HepG2 (cell line): ENCODE data around the gene GRAMD1B. TPM values are rescaled to one million over a fixed set of nuclear protein-coding genes. Genes with fewer than 3 reads are reported as not detected.

ENCODE experiments used
- ATAC-seq: fragments of 200-7000 bp; cut with Tn5 transposase; 3 replicates; pipeline ENCODE4 v1.9.1; 2020; ENCODE audit warnings: mild to moderate bottlenecking, moderate library complexity
- BruUV-seq: library from RNA; stranded (reverse); fragments of 400-500 nt; replicated peaks from 2 replicates; lab custom pipeline; 2021; lab: Mats Ljungman, UMichigan
- CTCF ChIA-PET: fragments of 300-600 bp; formaldehyde crosslinking; extraction: SDS; loops from one replicate; lab custom pipeline; 2021; ENCODE audit warnings: low total read pairs, inconsistent platforms, low intra/inter-chr PET ratio; lab: Yijun Ruan, JAX
- POLR2A ChIA-PET: fragments of 350-600 bp; sonication (Branson Sonifier 250); formaldehyde crosslinking; loops from one replicate; lab custom pipeline; 2020; ENCODE audit warnings: antibody characterized with exemption, inconsistent platforms; lab: Yijun Ruan, JAX
- DNase-seq: peaks from one replicate; pipeline ENCODE4 v3.0.0-alpha.2; 2015; ENCODE audit warnings: low spot score
- FAIRE-seq: peaks from 3 replicates; lab custom pipeline; 2011; peaks lifted over from hg19 to GRCh38; lab: Jason Lieb, UNC
- H2AFZ ChIP-seq: one replicate; pipeline ENCODE4 v1.6.1; 2011; ENCODE audit warnings: low read length, inconsistent platforms
- H3K27ac ChIP-seq: fragments of 300-600 bp; 3 replicates; pipeline ENCODE4 v1.8.0; 2011; ENCODE audit warnings: mixed run types, mild to moderate bottlenecking, mixed read lengths, low read length, inconsistent platforms; ENCODE audit not compliant: insufficient read depth; ENCODE audit errors: extremely low read length
- H3K27me3 ChIP-seq, 2 experiments: fragments of 200-600 bp in 1 of 2; 2 replicates in 1 of 2; 3 replicates in 1 of 2; pipeline versions ENCODE4 v1.6.0 to v1.8.0; 2011; ENCODE audit warnings: low read length in 2 of 2, mild to moderate bottlenecking in 2 of 2, moderate library complexity in 2 of 2, inconsistent platforms in 1 of 2; ENCODE audit not compliant: insufficient read depth in 2 of 2, control insufficient read depth in 1 of 2
- H3K36me3 ChIP-seq, 2 experiments: fragments of 200-600 bp in 1 of 2; replicated peaks in 1 of 2; 2 replicates in 1 of 2; 3 replicates in 1 of 2; pipeline versions ENCODE4 v1.5.1 to v1.8.0; 2011; ENCODE audit warnings: low read length in 2 of 2, inconsistent platforms in 1 of 2; ENCODE audit not compliant: insufficient read depth in 2 of 2, control insufficient read depth in 1 of 2
- H3K4me1 ChIP-seq: 2 replicates; pipeline ENCODE4 v1.5.1; 2012; ENCODE audit warnings: low read length, inconsistent platforms; ENCODE audit not compliant: insufficient read depth
- H3K4me2 ChIP-seq: 2 replicates; pipeline ENCODE4 v1.6.0; 2011; ENCODE audit warnings: low read depth, low read length, inconsistent platforms
- H3K4me3 ChIP-seq, 3 experiments: fragments of 200-600 bp in 1 of 3; sonication (generic), shearing (Covaris generic) in 1 of 3; replicated peaks in 1 of 3; 2 replicates each; pipeline ENCODE4 v1.5.1; 2011 to 2016; ENCODE audit warnings: low read length in 3 of 3, inconsistent platforms in 2 of 3, low read depth in 2 of 3, mild to moderate bottlenecking in 2 of 3, control low read depth in 1 of 3, mixed read lengths in 1 of 3; ENCODE audit not compliant: insufficient read depth in 1 of 3
- H3K79me2 ChIP-seq: one replicate; pipeline ENCODE4 v1.6.1; 2011; ENCODE audit warnings: low read length, inconsistent platforms; ENCODE audit not compliant: insufficient read depth
- H3K9ac ChIP-seq: 2 replicates; pipeline ENCODE4 v1.6.0; 2011; ENCODE audit warnings: mild to moderate bottlenecking, low read depth, low read length, inconsistent platforms; ENCODE audit not compliant: insufficient read depth
- H3K9me3 ChIP-seq: 2 replicates; pipeline ENCODE4 v1.5.1; 2012; ENCODE audit warnings: mild to moderate bottlenecking, low read length
- H4K20me1 ChIP-seq: 2 replicates; pipeline ENCODE4 v1.6.0; 2011; ENCODE audit warnings: inconsistent platforms, mild to moderate bottlenecking, low read length, moderate library complexity; ENCODE audit not compliant: insufficient read depth
- AHDC1 ChIP-seq: sonication (generic); formaldehyde crosslinking; IDR thresholded peaks from 2 replicates; pipeline ENCODE4 v1.5.1; 2020; ENCODE audit warnings: mild to moderate bottlenecking, missing genetic modification reagents, borderline replicate concordance
- CHD2 ChIP-seq: IDR thresholded peaks from 2 replicates; pipeline ENCODE4 v1.6.1; 2011; ENCODE audit warnings: low read depth, low read length, improper control_type of control experiment
- CREBL2 ChIP-seq: sonication (generic); formaldehyde crosslinking; IDR thresholded peaks from 2 replicates; pipeline ENCODE4 v1.8.1; 2023; ENCODE audit warnings: missing genetic modification reagents, mild to moderate bottlenecking, borderline replicate concordance
- FOXK1 ChIP-seq: sonication (generic); formaldehyde crosslinking; IDR thresholded peaks from 2 replicates; pipeline ENCODE4 v1.4.0; 2020; ENCODE audit warnings: low read depth, missing genetic modification reagents, borderline replicate concordance
- HMGXB4 ChIP-seq, 2 experiments: sonication (generic) in 1 of 2; formaldehyde crosslinking in 1 of 2; IDR thresholded peaks; 2 replicates each; pipeline versions ENCODE4 v1.4.0 to v1.6.1; 2018 to 2020; ENCODE audit warnings: missing genetic modification reagents in 2 of 2, borderline replicate concordance in 1 of 2, low read depth in 1 of 2, mild to moderate bottlenecking in 1 of 2, missing biosample characterization in 1 of 2
- SETDB1 ChIP-seq: sonication (generic); formaldehyde crosslinking; IDR thresholded peaks from 2 replicates; pipeline ENCODE4 v1.5.1; 2020; ENCODE audit warnings: missing genetic modification reagents, mild to moderate bottlenecking, borderline replicate concordance
- ZBTB1 ChIP-seq: sonication (generic); formaldehyde crosslinking; IDR thresholded peaks from 2 replicates; pipeline ENCODE4 v1.4.0; 2020; ENCODE audit warnings: missing genetic modification reagents, borderline replicate concordance
- ZGPAT ChIP-seq: IDR thresholded peaks from 2 replicates; pipeline ENCODE4 v1.6.1; 2016; ENCODE audit warnings: mild to moderate bottlenecking
- ZNF34 ChIP-seq: sonication (generic); formaldehyde crosslinking; IDR thresholded peaks from 2 replicates; pipeline ENCODE4 v1.4.0; 2020; ENCODE audit warnings: mild to moderate bottlenecking, missing genetic modification reagents, borderline replicate concordance
- ZNF552 ChIP-seq: sonication (generic); formaldehyde crosslinking; IDR thresholded peaks from 2 replicates; pipeline ENCODE4 v1.9.0; 2022; ENCODE audit warnings: missing genetic modification reagents, mild to moderate bottlenecking, borderline replicate concordance
- ZNF598 ChIP-seq: sonication (generic); formaldehyde crosslinking; IDR thresholded peaks from 2 replicates; pipeline ENCODE4 v1.5.1; 2020; ENCODE audit warnings: mild to moderate bottlenecking, missing genetic modification reagents, borderline replicate concordance
- ZNF724P ChIP-seq: sonication (generic); formaldehyde crosslinking; IDR thresholded peaks from 2 replicates; pipeline ENCODE4 v1.8.0; 2022; ENCODE audit warnings: missing genetic modification reagents, borderline replicate concordance
- ZNF780A ChIP-seq: sonication (generic); formaldehyde crosslinking; IDR thresholded peaks from 2 replicates; pipeline ENCODE4 v1.8.0; 2022; ENCODE audit warnings: mild to moderate bottlenecking, missing genetic modification reagents, moderate library complexity
- ZSCAN30 ChIP-seq: sonication (generic); formaldehyde crosslinking; IDR thresholded peaks from 2 replicates; pipeline ENCODE4 v1.5.0; 2020; ENCODE audit warnings: mild to moderate bottlenecking, missing genetic modification reagents
- WGBS: methylation state at CpG from one replicate; pipeline ENCODE4 v1.1.6; 2017; ENCODE audit warnings: low lambda C conversion rate; 5-methylcytosine and 5-hydroxymethylcytosine counted together
- in situ Hi-C: cut with HindIII; loops from 2 replicates; pipeline ENCODE4 v1.10.0; 2017; ENCODE audit warnings: low pct_unique_long_range_greater_than_20kb; ENCODE audit not compliant: extremely low pct_ligation_motif_present
- intact Hi-C: fragments of 100-400 bp; cut with micrococcal nuclease; formaldehyde crosslinking; loops from one replicate; pipeline ENCODE4 v1.10.0; 2022; ENCODE audit not compliant: unreplicated experiment
- polyA plus RNA-seq, 8 experiments: library from polyadenylated mRNA; depleted of rRNA in 3 of 8; stranded (reverse) in 7 of 8; unstranded in 1 of 8; fragments of >200 nt; fragmentation: Illumina TruSeq in 4 of 8; extraction: Trizol in 4 of 8; gene quantifications; 2 replicates each; pipeline versions ENCODE4 v1.2.1 to v1.2.3, GENCODE V29; 2011 to 2016; ENCODE audit warnings: low read depth in 4 of 8, missing spikeins in 1 of 8, mixed read lengths in 1 of 8; ENCODE audit not compliant: insufficient read depth in 1 of 8
- total RNA-seq, 5 experiments: library from RNA; depleted of rRNA; stranded (reverse); fragments of >200 nt; fragmentation: Illumina TruSeq; extraction: Trizol; gene quantifications; 2 replicates each; pipeline ENCODE4 v1.2.3, GENCODE V29; 2016; ENCODE audit warnings: low read depth in 1 of 5

GRAMD1B gene
- total and polyA plus RNA-seq, 2 of the 13 experiments (the other 11 are each of a cell fraction or from before 2014, with no cell fraction given), result 0.12 TPM; not detected in 1

- H3K4me3 ChIP-seq, result no peak overlapping the region
- H3K4me1 ChIP-seq, result no peaks in the 10 kb centered on the region
- TF ChIP-seq ZNF724P (CRISPR knock-in tag) (no peak), ZGPAT (CRISPR knock-in tag) (no peak), ZNF780A (CRISPR knock-in tag) (no peak), ZNF598 (no peak), HMGXB4 (CRISPR knock-in tag; IDR thresholded peaks at IDR 0.05; ENCODE audit: borderline replicate concordance in 1 of 2, low read depth in 1 of 2) (no peak), ZNF552 (CRISPR knock-in tag) (no peak), ZNF34 (CRISPR knock-in tag) (no peak), CHD2 (no peak), ZSCAN30 (CRISPR knock-in tag) (no peak), FOXK1 (CRISPR knock-in tag) (no peak), SETDB1 (CRISPR knock-in tag) (no peak), ZBTB1 (CRISPR knock-in tag) (no peak), CREBL2 (CRISPR knock-in tag) (no peak), AHDC1 (CRISPR knock-in tag) (no peak)
Observed at GRCh38 chr11:123437236-123437979, 7.3 kb downstream of the GRAMD1B start.

More at GRCh38 chr11:123437236-123437979, 7.3 kb downstream of the GRAMD1B start:
- H3K27me3 ChIP-seq, result peaks cover 1 to 7% of the 10 kb centered on the region in 2 experiments; a peak in 3 of 5 replicates
- H3K9me3 ChIP-seq, result no peaks in the 10 kb centered on the region
- WGBS, result 25% methylated on average over 9 of the region's 9 CpGs
- no peak overlapping the region for H3K27ac ChIP-seq
- no peak for DNase-seq
- H4K20me1 ChIP-seq, result no peaks in the 10 kb centered on the region
- CTCF ChIA-PET, result no interaction called here
- H3K36me3 ChIP-seq, result no peaks in the 10 kb centered on the region
- H3K79me2 ChIP-seq, result no peaks in the 10 kb centered on the region
- H2AFZ ChIP-seq, result no peak overlapping the region
- ATAC-seq, result no peak
- no peak for FAIRE-seq
- H3K4me2 ChIP-seq, result no peak overlapping the region
- H3K9ac ChIP-seq, result no peak overlapping the region
- in situ Hi-C loops (no loop called here), intact Hi-C loops (no loop called here)
- POLR2A ChIA-PET, result no interaction called here
- no TSS peak for BruUV-seq
